A549 treated with CORT108297 at 1 μM for 4 hours (cell line): Measurements from ENCODE around the gene TAS1R2. TPM values are rescaled to one million over a fixed set of nuclear protein-coding genes. Genes with fewer than 3 reads are reported as not detected.

ENCODE experiments used
- total RNA-seq: library from RNA; stranded (reverse); fragments of 200-300 nt; extraction: Qiagen RNA extraction; gene quantifications from 5 replicates; pipeline ENCODE4 v1.2.3, GENCODE V29; 2022

TAS1R2 gene
- not detected in 5 replicates for total RNA-seq

GRCh38 chr1:18859560-18859959 is at the start of gene TAS1R2:
Gene TAS1R2, minus strand, starts transcription at chr1:18859660. Its CDS starts 0 bp downstream, at chr1:18859660.

GRCh38 chr1:18902523-18903290 is 43.2 kb upstream of the TAS1R2 start, which contains the start of gene ALDH4A1:
Gene ALDH4A1, minus strand, starts transcription at chr1:18902555. Its CDS starts 32 bp downstream, at chr1:18902523.

Other genes with a start within 250 kb of the TAS1R2 start
- gene PAX7, start 228.8 kb downstream of the TAS1R2 start, total RNA-seq: 0.38 to 0.67 TPM (median 0.56 TPM) in 5 replicates
- gene ALDH4A1, start 42.9 kb upstream of the TAS1R2 start, total RNA-seq: 10.1 to 14.9 TPM (median 14.5 TPM) in 5 replicates
- gene IFFO2, start 97.0 kb upstream of the TAS1R2 start, total RNA-seq: 11.0 to 17.6 TPM (median 14.0 TPM) in 5 replicates